HG02973 (cell line): ENCODE results near the gene ATXN1.
A peak's percentile ranks its signal among the peaks of the same experiment; 100 is the strongest.

Experiments used
- ATAC-seq: cut with Tn5 transposase; IDR thresholded peaks from one replicate; pipeline ENCODE4 v1.9.1; 2021; ENCODE audit warnings: moderate library complexity; ENCODE audit not compliant: unreplicated experiment

ATXN1 gene

DNA sequence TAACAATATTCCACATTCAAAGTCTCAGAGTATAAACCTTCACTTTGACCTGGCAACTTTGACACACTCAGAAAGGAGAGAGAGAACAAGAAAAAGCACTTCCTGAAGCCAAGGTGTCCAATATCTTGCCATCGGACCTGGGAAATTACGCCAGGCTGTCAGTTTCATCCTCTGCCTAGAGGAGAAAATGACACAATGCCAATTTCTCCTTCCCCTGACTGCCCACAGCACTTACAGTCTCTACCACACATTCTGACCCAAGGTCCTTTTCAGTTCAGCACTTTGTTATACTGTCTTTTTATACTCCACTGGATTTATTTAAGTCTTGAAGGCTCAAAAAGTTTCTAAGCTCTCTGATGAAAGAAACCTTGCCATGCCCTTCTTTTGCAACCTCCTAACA lies 272.4 kb downstream of the ATXN1 start:
- ATAC-seq = no peak

DNA sequence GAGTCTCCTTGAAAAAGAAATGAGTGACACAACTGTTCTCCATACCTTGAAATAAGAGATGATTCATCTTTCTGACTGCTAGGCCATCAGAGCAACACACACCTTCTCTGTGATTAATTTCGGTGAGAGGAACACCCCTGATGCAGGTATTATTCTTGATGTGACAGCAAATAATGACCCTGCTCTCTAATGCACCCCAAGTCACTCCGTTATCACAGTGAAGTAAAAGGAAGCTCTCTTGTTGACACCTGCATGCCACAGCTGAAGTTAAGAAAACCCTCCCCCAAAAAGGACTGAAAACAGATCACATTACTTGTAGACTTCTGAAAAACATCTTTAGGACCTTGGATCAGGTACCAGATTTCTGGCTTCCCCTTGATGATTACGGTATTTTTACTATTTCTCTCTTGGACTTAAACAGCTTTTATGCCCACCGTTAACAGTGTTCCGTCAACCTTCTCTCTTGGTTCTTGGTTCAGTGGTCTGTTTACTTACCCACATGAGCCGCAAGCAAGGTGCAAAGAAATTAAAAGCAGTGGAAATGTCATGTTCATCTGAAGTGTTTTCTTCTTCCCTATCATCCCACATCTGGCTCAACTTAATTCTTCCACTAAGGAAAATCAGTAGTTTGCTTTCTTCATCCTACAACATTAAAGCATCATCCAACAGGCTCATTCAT lies 273.1 kb downstream of the ATXN1 start:
- no peak for ATAC-seq

DNA sequence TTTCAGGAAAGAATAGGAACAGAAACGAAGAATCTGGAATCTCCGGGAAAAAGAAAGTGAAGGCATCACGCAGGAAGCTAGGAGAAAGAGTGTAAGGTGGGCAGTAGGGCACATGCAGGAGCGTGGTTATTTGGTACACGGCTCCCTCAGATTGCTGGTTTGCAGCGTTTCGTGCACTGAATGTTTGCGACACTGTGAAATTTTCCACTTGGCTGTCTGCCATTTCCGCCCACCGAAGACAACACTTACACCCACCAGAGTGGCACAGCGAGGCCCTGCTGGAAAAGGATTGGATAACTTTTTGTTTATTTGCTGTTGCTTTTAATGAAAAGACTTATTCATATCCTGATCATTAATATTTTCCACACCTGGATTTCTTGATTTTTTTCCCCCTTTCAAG lies 274.6 kb downstream of the ATXN1 start:
- ATAC-seq = no peak

- ATAC-seq = no peak
These were observed 277.9 kb downstream of the ATXN1 start for GRCh38 chr6:16483315-16483875.

- no peak for ATAC-seq
These were observed 278.5 kb downstream of the ATXN1 start for GRCh38 chr6:16482702-16483314.

GRCh38 chr6:16481697-16482399 lies 279.4 kb downstream of the ATXN1 start:
- peak; percentile 37 for ATAC-seq

GRCh38 chr6:16480763-16481560 lies 280.3 kb downstream of the ATXN1 start:
- ATAC-seq = no peak

DNA sequence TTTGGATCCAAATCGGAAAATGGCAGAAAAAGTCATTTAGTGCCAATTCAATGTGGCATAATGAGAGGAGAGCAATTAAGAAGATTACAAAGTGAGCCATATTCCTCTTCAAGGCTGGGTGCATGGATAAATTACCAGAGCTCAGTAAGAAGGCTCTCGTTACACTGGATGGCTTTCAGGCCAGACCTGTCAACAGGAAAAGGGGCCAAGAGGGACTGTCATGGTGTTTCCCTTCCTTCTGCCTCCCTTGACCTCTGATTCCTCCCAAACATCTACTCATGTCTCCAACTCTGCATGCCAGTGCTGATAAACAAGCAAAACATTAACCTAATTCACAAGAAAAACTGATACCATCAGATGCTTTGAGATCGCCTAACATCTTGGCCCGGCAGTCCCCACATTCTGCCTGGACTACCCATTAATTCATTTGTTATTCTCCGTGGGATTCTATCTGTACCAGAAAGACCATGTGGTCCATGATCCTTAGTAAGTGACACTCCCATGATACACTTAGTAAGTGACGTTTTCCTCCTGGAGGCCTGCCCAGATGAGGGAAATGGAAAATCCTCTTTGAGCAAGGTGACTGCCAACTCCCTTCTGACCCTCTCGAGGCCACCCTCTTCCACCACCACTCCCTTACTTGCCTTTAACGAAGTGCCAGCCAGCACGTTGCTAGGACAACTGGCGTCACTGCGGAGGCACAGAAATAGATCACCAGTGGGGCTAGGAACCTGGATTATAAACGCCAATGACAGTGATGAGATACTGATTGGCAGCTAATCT lies 283.7 kb downstream of the ATXN1 start:
- ATAC-seq = no peak

- no peak for ATAC-seq
These were observed 284.4 kb downstream of the ATXN1 start for GRCh38 chr6:16476861-16477260.

DNA sequence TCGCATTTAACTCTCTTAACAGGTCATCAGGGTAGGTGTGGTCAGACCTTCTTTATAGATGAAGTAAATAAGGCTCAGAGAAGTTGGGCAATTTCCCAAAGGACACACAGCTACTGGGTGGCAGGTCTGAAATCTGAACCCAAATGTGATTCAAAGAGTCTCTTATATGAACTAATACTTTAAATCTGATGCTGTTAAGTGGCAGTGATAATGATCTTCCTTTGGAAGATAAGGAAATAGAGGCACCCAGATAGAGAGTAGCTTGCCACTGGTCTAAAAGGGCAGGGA lies 285.8 kb downstream of the ATXN1 start:
- no peak for ATAC-seq

- peak; percentile 23 for ATAC-seq
These were observed 286.3 kb downstream of the ATXN1 start for GRCh38 chr6:16474772-16475493.

DNA sequence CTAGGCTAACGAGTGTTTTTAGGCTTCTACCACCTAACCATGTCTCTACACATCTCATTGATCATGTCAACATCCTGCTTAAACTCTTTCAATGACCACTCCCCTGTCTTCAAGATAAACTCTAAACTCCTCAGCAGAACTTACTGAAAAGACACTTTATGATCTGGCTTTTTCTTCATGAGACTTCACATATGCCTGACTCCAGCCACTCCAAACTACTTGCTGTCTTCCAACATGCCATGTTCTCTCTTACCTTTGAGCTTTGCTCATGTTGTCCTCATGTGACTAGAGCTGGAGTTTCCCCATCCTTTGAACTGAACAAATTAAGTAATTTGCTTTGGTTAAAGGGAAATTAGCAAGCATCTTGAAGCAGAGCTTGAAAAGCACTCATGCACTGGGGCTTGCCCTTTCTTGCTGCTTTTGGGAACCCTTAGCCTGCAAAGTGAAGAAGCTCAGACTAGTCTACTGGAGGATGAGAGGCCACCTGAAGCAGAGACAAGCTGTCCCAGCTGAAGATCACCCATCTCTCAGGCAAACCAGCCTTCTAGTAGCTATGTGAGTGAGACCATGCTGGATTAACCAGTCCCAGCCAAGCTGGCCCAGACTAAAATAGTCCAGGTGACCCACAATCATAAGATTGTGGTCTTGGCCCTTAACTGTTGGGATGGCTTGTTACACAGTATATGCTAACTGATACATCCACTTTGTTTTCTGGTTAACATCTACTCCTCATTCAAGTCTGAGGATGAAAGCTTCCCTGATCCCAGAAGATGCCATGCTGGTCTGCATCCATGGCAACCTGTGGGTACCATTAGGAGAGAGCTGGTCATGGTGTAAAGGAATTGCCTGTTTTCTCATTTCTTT lies 287.1 kb downstream of the ATXN1 start:
- no peak for ATAC-seq

- ATAC-seq = peak; percentile 44
These were observed 287.9 kb downstream of the ATXN1 start for GRCh38 chr6:16473184-16473907.

DNA sequence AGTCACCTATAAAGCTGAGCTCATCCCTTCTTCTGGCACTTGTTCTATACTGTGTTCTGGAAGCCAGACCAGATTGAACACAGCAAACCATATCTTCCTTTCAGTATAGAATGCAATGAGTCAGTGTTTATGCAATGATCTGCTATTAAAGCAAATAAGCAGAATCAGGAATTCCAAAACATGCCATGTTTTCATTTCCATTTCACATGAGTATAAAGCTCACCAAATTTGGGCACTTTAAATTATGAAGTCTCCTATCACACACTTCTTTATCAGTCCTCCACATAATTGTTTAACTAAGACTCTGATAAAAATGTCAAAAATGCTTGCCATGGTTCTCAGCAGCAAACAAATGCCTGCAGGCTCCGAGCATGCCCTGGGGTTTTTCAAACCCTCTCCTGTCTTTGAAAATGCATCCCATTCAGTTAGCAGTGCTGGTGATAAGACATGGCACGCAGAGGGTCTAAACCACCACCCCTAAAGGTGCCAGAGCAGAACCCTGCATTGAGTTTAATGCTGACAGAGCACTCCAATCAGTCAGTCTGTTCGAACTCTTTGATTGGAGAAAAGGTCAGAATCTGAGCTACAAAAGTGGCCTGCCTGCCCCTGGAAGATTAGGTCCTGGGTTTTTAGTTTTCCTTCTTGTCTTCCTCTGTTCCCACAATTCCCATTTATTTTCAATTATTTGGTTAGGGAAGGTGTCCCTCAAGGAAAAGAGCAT lies 288.8 kb downstream of the ATXN1 start:
- ATAC-seq = no peak

DNA sequence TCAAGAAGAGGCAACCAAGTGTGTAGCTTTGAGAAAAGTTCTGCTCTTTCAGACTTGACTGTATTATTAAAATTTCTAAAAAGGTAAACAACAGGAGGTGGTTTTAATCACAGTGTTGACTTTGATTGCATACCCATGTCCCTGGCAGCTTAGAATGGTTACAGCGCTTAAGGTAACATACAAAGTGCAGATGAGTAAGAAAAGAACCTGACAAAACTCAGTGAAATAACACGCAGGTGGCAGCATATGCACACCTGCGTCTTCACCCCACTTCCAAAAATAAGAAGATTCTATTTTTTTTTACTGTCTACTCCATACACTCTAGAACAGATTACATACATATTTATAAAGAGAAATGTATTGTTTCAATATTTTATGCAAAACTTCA lies 289.4 kb downstream of the ATXN1 start:
- no peak for ATAC-seq

DNA sequence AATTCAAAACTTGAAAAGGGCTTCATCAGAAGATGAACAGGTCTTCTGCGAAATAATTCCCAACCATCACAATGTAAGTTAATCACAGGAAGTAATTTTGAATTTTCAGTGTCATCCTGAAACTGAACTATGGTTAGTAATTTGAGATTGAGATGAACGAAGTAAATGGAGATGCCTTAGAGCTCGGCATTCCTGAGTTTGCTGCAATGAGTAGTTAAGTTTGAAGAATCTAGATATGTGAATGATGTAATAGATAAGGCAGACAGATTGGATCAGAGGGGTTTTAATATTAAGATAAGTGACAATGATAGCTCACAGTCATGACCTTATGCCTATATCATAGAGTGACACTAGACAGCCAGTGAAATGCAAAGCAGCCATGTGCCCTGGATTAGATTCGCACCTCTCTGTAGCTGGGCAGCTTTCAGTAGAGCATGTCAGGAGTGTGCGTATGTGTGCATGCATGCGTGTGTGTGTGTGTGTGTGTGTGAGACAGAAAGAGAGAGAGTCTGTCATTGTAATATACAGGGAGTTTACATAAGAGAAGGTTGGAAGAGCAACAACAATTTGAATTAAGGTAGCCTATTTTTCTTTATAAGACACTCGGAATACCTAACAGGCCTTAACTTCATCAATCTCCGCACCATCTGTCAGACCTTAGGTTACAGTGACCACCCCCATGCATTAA lies 289.9 kb downstream of the ATXN1 start:
- ATAC-seq = peak; percentile 44
